ENCODE results near the gene GNAS-AS1. TPM values are rescaled to one million over a fixed set of nuclear protein-coding genes. Genes with fewer than 3 reads are reported as not detected.

GNAS-AS1 gene
- total RNA-seq, 1 donor: 0.43 TPM

GRCh38 chr20:58819921-58820320 lies 30.8 kb downstream of the GNAS-AS1 start:
- DNase-seq (ENCODE audit: low read depth): no peak
- no peak for TF ChIP-seq CTCF (IDR thresholded peaks at IDR 0.05; ENCODE audit: insufficient read depth, low read depth, low read length)
- no peak overlapping the region for H3K4me3 ChIP-seq (ENCODE audit: low read depth, low read length)

- DNase-seq (ENCODE audit: low read depth): peak; percentile 56
- TF ChIP-seq CTCF (IDR thresholded peaks at IDR 0.05; ENCODE audit: insufficient read depth, low read depth, low read length): no peak
- H3K4me3 ChIP-seq (ENCODE audit: low read depth, low read length): no peak overlapping the region
Measured at GRCh38 chr20:58818586-58819285, 32.0 kb downstream of the GNAS-AS1 start.

- H3K4me3 ChIP-seq (ENCODE audit: low read depth, low read length): no peak overlapping the region
- DNase-seq (ENCODE audit: low read depth): no peak
- no peak for TF ChIP-seq CTCF (IDR thresholded peaks at IDR 0.05; ENCODE audit: insufficient read depth, low read depth, low read length)
Measured at GRCh38 chr20:58817748-58818147, 33.0 kb downstream of the GNAS-AS1 start.

GRCh38 chr20:58816957-58817651 lies 33.6 kb downstream of the GNAS-AS1 start:
- no peak for TF ChIP-seq CTCF (IDR thresholded peaks at IDR 0.05; ENCODE audit: insufficient read depth, low read depth, low read length)
- DNase-seq (ENCODE audit: low read depth): no peak
- no peak overlapping the region for H3K4me3 ChIP-seq (ENCODE audit: low read depth, low read length)

GRCh38 chr20:58816051-58816450 lies 34.7 kb downstream of the GNAS-AS1 start:
- no peak for TF ChIP-seq CTCF (IDR thresholded peaks at IDR 0.05; ENCODE audit: insufficient read depth, low read depth, low read length)
- no peak for DNase-seq (ENCODE audit: low read depth)
- H3K4me3 ChIP-seq (ENCODE audit: low read depth, low read length): no peak overlapping the region

- no peak for TF ChIP-seq CTCF (IDR thresholded peaks at IDR 0.05; ENCODE audit: insufficient read depth, low read depth, low read length)
- H3K4me3 ChIP-seq (ENCODE audit: low read depth, low read length): no peak overlapping the region
- no peak for DNase-seq (ENCODE audit: low read depth)
Measured at GRCh38 chr20:58815448-58815847, 35.3 kb downstream of the GNAS-AS1 start.
